IPS-15b (cell line): ENCODE results near the gene ZDHHC11B.
"Not testable (repeated sequence)": the region's sequence is repeated elsewhere in the genome, so short reads cannot be mapped to it uniquely, and the experiment has no call there.

Experiments
- H3K27me3 ChIP-seq: one replicate; pipeline ENCODE4 v1.6.1; 2013; ENCODE audit warnings: low read length; ENCODE audit not compliant: control insufficient read depth, insufficient read depth
- H3K36me3 ChIP-seq: one replicate; pipeline ENCODE4 v1.6.1; 2013; ENCODE audit warnings: low read length; ENCODE audit not compliant: control insufficient read depth, insufficient read depth
- H3K4me1 ChIP-seq: one replicate; pipeline ENCODE4 v1.6.1; 2013; ENCODE audit warnings: mild to moderate bottlenecking, low read length; ENCODE audit not compliant: control insufficient read depth, insufficient read depth
- H3K4me3 ChIP-seq: one replicate; pipeline ENCODE4 v1.5.1; 2013; ENCODE audit warnings: low read depth, low read length
- H3K9ac ChIP-seq: one replicate; pipeline ENCODE4 v1.6.1; 2013; ENCODE audit warnings: low read depth, mild to moderate bottlenecking, low read length
- H3K9me3 ChIP-seq: one replicate; pipeline ENCODE4 v1.6.1; 2013; ENCODE audit warnings: mild to moderate bottlenecking, low read length; ENCODE audit not compliant: control insufficient read depth, insufficient read depth

Gene ZDHHC11B

DNA sequence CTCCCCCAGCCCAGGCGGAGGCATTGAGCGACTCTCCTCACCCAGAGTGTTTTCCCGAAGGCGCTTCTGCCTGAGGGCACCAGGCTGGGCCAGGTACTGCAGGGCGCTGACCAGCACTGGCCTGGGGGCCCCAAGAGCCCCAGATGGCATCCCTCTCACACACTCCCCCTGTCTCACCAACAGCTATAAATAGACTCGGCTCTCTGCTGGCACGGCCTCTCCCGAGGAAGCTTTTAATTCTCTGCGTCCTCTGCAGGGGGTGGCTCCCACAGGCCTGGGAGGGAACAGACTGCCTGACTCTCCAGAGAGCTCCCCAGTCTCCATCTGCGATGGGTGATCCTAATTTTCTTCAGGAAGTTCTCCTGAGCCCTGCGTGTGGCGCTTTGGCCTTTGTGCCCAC is 2.2 kb downstream of the ZDHHC11B start:
- not testable (repeated sequence) for H3K9ac ChIP-seq, H3K27me3 ChIP-seq, H3K4me1 ChIP-seq, H3K9me3 ChIP-seq, H3K36me3 ChIP-seq, H3K4me3 ChIP-seq

- H3K4me1 ChIP-seq, H3K9ac ChIP-seq, H3K27me3 ChIP-seq, H3K36me3 ChIP-seq, H3K9me3 ChIP-seq, H3K4me3 ChIP-seq: not testable (repeated sequence)
Observed at GRCh38 chr5:780571-780970, 4.0 kb downstream of the ZDHHC11B start.

GRCh38 chr5:778967-779366 is 5.6 kb downstream of the ZDHHC11B start:
- not testable (repeated sequence) for H3K27me3 ChIP-seq, H3K9me3 ChIP-seq, H3K4me1 ChIP-seq, H3K4me3 ChIP-seq, H3K36me3 ChIP-seq, H3K9ac ChIP-seq

DNA sequence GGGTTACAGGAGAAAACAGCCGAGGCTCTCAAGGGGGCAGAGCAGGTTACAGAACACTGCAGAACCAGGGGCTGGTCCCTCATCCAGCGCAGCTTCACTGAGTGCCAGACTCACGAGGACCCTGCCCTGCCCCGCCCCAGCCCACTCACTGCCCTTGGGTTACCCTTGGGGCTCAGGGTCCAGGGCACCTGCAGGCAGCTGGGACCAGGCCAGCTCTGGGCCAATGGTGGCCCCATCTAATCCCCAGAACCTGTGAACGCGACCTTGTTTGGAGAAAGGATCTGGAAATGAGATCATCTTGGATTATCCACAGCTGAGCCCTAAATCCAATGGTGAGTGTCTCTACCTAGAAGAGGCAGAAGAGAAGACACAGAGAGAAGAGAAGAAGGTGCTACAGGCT is 6.1 kb downstream of the ZDHHC11B start:
- not testable (repeated sequence) for H3K9me3 ChIP-seq, H3K4me1 ChIP-seq, H3K9ac ChIP-seq, H3K36me3 ChIP-seq, H3K27me3 ChIP-seq, H3K4me3 ChIP-seq

- no peaks in the 10 kb centered on the region for H3K27me3 ChIP-seq
- H3K9me3 ChIP-seq, result no peaks in the 10 kb centered on the region
- no peak overlapping the region for H3K9ac ChIP-seq
- no peak overlapping the region for H3K4me3 ChIP-seq
- no peaks in the 10 kb centered on the region for H3K4me1 ChIP-seq
- no peaks in the 10 kb centered on the region for H3K36me3 ChIP-seq
Observed at GRCh38 chr5:777756-778161, 6.8 kb downstream of the ZDHHC11B start.

GRCh38 chr5:776862-777711 is 7.4 kb downstream of the ZDHHC11B start:
- H3K4me1 ChIP-seq, result no peaks in the 10 kb centered on the region
- no peaks in the 10 kb centered on the region for H3K27me3 ChIP-seq
- H3K9ac ChIP-seq, result no peak overlapping the region
- no peak overlapping the region for H3K4me3 ChIP-seq
- H3K9me3 ChIP-seq, result no peaks in the 10 kb centered on the region
- no peaks in the 10 kb centered on the region for H3K36me3 ChIP-seq

DNA sequence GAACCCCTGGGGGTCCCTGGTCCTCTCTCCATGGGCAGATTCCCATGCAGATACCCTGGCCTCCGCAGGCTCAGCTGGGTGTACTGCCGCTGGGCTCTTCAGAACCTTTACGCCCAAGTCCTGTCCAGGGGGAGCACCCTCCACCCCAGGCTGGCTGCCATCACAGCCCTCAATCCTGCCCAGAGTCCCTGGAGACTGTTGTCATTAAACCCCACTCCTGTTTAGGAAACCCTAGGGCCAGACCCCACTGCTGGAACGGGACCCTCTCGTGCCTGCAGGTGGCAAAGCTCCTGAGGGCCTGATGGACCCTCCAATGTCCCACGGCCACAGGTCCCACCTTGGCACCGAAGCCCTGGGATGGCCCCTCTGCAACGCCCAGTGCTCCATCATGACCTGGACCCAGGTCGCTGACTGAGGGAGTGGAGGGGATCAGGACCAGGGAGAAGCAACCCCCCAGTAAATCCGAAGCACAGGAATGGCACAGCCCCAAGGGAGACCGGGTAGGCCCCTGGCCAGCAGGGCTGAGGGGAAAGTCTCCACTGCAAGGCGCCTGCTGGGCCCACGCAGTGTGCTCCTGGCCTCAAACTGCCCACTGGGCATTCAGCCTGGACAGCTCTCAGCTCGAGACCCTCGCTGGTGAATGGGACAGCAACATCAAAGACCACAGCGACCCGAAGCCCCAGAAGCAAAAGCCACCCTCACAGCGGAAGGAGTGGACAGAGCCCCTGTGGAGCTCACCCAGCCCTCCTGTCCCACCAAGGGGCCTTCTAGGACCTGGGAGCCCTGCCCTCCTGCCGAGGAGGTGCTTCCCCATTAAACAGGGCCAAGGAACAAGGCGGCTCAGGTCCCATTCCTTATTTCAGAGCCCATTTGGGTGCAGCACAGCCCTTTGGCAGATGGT is 8.3 kb downstream of the ZDHHC11B start:
- Histone ChIP-seq H3K4me1 (no peaks in the 10 kb centered on the region), H3K36me3 (no peaks in the 10 kb centered on the region), H3K9ac (no peak overlapping the region), H3K9me3 (no peaks in the 10 kb centered on the region), H3K27me3 (no peaks in the 10 kb centered on the region), H3K4me3 (no peak overlapping the region)

GRCh38 chr5:775595-775960 is 9.0 kb downstream of the ZDHHC11B start:
- H3K36me3 ChIP-seq, H3K9ac ChIP-seq, H3K9me3 ChIP-seq, H3K4me3 ChIP-seq, H3K27me3 ChIP-seq, H3K4me1 ChIP-seq: not testable (repeated sequence)

DNA sequence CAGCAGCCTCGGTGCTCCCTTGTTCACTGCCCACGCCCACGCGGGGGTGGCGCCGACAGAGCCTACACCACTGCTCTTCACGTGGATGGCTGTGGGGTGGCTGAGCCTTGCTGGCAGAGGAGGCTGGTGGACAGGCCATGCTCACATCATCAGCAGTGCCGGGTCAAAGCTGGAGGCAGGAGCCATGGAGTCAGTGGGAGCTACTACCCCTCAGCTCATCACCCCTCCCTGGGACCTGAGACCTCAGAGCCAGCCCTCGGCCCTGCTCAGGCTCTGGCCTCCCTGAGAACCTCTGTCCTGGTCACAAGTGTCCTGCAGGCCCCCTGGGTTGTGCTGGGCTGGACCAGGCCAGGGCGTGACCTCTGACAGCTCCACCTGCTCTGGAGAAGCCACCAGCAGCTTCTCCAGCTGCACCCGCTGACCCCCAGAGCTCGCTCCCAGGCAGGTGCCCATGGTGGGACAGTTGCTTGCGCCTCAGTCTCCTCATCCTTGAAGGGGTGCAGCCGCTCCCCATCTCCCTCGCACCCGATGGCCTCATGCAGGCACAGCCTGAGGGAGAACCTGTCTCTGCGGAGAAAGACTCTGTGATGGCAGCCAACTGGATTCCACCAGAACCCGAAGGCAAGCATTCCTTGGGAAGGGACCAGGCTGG is 9.5 kb downstream of the ZDHHC11B start:
- not testable (repeated sequence) for H3K27me3 ChIP-seq

GRCh38 chr5:774304-774703 is 10.2 kb downstream of the ZDHHC11B start:
- H3K9ac ChIP-seq, H3K4me1 ChIP-seq: not testable (repeated sequence)

More for the DNA sequence above, 9.5 kb downstream of the ZDHHC11B start:
- H3K9me3 ChIP-seq, H3K4me3 ChIP-seq, H3K36me3 ChIP-seq, H3K4me1 ChIP-seq, H3K9ac ChIP-seq: not testable (repeated sequence)

GRCh38 chr5:773517-774264 is 10.8 kb downstream of the ZDHHC11B start:
- Histone ChIP-seq H3K36me3 (no peaks in the 10 kb centered on the region), H3K9ac (no peak overlapping the region), H3K4me3 (no peak overlapping the region), H3K4me1 (no peaks in the 10 kb centered on the region), H3K27me3 (no peaks in the 10 kb centered on the region), H3K9me3 (no peaks in the 10 kb centered on the region)

More at GRCh38 chr5:774304-774703, 10.2 kb downstream of the ZDHHC11B start:
- H3K4me3 ChIP-seq, H3K9me3 ChIP-seq, H3K27me3 ChIP-seq, H3K36me3 ChIP-seq: not testable (repeated sequence)
